Superior temporal gyrus (tissue), 1 donor: ENCODE measurements around the gene CDK5R2.

Experiments used
- DNase-seq: peaks from one replicate; pipeline ENCODE4 v3.0.0-alpha.2; 2016; ENCODE audit errors: extremely low spot score

The CDK5R2 gene

GRCh38 chr2:218961651-218962570 is 2.4 kb downstream of the CDK5R2 start:
- DNase-seq, result no peak

DNA sequence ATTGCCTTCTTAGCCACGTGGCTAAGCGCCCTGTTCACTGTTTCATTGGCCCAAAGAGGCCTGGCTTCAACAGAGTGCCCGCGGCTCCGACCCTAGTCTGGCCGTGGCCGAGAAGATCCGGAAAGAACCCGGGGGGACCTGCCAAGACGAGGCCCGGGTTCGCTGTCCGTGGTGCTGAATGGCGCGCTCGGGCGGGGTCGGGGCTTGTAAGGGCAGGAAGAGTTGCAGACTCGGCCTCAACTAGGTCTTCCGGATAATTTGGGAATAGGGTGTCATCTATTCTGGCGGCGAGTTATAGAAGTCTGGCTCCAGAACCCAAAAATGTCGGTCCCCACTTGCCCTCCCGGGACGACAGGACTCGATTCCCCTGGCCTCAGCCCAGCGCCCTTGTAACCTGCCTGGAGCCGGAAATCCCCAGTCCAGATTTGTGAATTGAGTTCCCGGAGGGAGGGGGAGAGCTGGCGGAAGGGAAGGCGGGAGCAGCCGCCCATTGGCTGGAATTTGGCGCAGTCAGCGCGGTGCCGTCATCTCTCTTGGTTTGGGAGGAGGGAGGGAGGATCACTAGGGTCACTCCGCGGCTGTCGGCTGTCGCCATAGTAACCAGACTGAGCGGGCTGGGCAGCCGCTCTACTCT is 3.5 kb downstream of the CDK5R2 start:
- DNase-seq, result peak; percentile 74

DNA sequence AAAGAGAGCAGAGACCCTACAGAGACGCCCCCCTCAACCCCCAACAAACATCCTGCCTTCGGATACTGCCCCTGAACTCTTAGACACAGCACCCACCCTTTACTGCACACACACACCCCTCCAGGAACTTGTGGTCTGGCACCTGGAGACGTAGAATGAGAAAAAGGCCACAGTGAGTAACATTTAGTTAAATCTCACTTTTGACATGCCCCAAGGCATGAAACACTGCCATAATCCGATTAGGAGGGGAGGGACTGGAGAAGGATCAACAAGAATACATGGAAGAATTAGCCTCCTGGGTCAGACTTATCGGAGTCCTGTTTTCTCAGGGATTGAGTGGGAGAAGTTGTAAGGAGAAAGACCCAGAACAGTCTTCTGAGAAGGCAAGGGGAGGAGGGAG is 4.1 kb downstream of the CDK5R2 start:
- no peak for DNase-seq

GRCh38 chr2:218964041-218964771 is 4.7 kb downstream of the CDK5R2 start:
- DNase-seq, result peak; percentile 50

GRCh38 chr2:218970894-218971293 is 11.4 kb downstream of the CDK5R2 start:
- DNase-seq, result no peak

DNA sequence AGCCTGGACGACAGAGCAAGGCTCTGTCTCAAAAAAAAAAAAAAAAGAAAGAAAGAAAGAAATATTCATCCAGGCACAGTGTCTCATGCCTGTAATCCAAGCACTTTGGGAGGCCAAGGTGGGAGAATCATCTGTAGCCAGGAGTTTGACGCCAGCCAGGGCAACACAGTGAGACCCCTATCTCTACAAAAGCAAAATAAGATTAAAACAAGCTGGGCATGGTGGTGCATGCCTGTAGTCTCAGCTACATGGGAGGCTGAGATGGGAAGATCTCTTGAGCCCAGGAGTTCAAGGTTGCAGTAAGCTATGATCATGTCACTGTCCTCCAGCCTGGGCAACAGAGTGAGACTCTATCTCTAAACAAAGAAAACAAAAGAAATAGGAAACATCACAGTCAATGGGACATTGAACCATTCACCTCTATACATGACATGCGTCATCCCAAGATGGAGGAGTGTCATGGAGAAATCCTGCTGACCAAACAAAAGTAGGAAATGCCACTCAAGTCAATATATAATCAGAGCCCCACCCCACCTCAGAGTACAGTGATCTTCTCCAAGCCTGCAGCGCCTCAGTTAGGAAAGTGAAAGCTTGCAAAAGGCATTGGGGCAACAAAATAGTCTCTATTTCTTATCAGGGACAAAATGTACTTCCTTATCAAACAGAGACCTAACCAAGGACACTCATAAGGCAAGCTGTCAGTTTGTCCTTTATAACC is 15.8 kb downstream of the CDK5R2 start:
- DNase-seq, result no peak

DNA sequence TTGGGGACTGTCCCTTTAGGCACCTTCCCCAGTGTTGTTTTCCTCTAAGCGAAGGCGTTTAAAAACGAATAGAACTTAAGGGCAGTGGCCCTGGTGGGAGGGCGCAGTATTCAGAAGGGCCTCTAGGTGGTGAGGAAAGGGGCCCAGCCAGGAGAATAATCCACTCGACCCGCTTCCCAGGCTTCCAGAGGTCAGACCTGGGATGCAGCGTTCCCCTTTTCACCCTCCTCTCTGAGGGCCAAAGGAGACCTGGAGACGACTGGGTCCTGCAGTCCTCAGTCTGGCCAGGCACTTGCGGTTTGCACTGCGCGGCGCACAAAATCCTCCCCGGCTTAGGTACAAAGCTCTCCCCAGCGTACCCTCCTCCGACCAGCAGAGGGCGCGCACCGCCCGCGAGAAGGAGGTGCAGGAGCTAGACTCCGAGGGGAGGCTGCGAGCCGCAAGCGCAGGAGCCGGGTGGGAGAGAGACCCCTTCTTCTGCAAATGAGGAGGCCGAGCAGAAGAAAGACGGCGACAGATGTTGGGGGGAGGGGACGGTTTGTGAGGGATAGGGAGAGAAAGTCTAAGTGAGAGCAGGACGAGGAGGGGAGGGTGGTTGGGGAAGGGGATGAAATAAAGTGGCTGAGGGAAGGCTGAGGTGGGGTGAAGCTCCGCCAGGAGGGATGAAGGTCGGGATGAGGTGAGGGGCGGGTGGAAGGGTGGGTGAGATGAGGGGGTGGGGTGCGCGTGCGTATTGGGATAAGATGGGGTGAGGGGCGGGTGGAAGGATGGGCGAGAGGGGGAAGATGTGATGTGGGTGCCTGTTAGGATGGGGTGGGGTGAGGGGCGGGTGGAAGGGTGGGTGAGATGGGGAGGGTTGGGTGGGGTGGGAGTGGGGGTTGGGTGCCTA is 20.6 kb downstream of the CDK5R2 start:
- peak; percentile 80 for DNase-seq

- no peak for DNase-seq
These were observed 21.4 kb downstream of the CDK5R2 start for GRCh38 chr2:218980735-218981389.

GRCh38 chr2:218981390-218981880 is 22.0 kb downstream of the CDK5R2 start:
- DNase-seq, result no peak

DNA sequence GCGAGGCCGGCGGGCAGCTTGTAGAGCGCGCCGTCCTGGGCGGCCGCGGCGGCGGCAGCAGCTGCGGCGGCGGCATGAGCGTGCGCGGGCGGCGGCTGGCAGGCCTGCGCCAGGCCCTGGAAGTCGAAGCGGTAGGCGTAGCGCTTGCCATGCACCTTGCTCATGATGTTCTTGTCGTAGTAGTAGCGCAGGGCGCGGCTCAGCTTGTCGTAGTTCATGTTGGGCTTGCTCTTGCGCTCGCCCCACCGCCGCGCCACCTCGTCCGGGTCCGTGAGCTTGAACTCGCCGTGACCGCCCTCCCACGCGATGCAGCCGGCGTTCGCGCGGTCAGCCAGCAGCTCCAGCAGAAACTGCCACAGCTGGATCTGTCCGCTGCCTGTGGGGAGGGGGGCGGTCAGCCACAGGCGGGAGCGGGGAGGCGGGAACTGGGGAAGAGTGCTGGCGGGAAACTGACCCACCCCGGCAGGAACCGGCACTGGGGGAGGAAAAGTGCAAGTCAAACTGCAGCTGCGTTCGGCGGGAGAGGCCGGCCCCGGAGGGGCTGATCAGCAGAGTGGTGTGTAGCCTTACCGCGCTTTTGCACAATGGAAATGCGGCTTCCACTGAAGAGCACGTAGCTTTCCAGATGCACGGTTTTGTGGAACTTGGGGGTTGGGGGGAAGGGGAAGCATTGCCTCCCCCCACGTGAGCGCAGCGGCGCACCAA is 22.6 kb downstream of the CDK5R2 start:
- DNase-seq, result no peak

- no peak for DNase-seq
These were observed 23.3 kb downstream of the CDK5R2 start for GRCh38 chr2:218982586-218983262.

DNA sequence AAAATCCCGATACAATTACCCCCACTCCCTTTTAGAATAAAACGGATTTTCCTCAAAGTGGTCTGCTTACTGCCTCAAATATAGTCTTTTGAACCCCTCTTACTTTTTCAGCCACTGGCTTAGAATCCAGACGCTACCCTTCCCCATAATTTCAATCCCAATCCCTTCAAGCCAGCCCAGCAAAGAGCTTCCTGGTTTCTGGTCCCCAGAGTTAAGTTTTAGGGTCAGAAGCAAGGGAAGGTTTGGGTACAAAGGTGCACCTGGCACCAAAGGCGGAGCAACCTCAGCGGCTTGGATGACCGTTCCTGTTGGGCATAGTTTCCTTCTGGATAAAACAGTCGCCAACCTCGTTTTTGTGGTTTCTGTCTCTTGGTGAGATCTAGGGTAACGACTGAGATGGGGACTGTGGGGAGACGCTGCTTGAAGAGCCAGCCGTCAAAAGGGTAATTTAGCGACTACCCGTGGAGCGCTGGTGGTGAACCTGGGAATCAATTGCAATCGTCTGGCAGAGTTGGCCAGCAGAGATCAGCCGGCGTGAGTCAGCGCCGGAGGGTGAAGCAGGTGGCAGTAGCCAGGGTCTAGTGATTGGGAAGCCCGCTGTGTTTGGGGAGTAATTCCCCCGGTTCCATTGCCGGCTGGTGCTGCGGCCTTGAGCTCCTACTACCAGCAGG is 23.9 kb downstream of the CDK5R2 start:
- DNase-seq, result no peak

DNA sequence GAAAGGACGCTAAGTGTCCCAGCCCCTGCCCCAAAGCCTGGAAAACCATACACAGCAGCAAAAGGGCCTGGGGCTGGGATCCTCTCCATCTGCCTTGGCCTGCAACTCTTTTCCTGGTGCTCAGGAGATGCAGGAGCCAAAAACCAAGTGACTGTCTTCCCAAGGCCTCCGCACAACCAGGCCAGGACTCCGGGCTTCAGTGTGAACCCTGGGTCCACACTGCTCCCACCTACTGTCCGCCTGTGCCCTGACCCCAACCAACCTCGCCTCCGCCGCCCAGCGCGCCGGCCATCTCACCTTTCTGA is 24.4 kb downstream of the CDK5R2 start:
- no peak for DNase-seq

DNA sequence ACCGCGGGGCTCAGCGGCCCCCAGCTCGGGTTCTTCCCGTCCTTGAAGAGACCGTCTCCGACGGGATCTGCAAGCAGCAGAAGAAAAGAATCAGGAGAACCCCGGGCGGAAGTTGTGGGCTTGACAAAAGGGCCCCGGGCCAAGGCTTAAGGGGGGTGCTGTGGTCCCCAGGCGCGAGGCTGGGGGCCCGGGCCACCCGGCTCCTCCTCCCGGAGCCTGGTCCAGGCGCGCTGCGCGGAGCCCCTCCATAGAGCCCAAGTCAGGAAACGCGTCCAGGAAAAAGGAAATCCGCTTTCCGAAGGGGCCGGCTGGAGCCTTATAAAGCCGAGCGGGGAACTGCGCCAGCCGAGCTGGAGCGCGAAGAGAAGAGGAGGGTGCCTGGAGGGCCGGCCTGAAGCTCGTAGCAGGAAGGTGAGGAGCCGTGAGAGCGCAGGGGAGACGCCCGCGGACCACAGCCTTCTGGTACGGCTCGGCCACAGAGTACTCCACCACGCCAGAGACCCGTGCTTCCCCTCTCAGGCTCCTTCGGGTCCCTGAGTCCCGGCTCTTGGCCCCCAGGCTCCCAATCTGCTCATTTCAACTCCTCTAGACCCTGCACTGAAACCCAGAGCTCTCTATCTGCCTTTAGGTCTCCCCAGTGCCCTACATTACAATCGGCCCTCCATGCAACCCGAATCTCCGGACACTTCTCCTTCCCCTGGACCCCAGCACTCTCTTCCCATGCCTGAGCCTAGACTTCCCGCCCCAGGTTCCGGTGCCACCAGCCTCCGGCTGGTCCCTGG is 25.0 kb downstream of the CDK5R2 start:
- no peak for DNase-seq

DNA sequence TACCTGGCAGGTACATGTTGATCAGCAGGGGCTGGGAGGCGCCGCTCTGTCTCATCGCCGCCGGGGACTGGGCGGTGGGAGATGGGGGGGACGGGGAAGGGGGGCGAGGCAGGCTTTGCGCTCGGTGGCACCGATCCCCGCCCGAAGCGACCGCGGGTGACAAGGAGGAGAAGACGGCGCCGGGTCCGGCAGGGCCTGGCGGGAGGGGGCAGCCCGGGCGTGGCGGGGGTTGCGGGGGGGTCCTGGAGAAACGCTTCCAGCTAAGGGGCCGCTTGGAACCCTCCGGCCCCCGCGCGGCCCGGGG is 25.5 kb downstream of the CDK5R2 start, which contains the start of gene FEV:
Gene FEV (minus strand): TSS at position 164 of the 304 bp plus-strand sequence. CDS start 109 bp downstream, at position 55.
- DNase-seq, result no peak

GRCh38 chr2:218985325-218986091 is 26.0 kb downstream of the CDK5R2 start:
- no peak for DNase-seq
